ENCODE data around the gene CCDC69. TPM values are rescaled to one million over a fixed set of nuclear protein-coding genes. Genes with fewer than 3 reads are reported as not detected.

CCDC69 gene
- total RNA-seq, 6 experiments from 2014 or later = 0.43 to 1.1 (median 0.71) TPM

GRCh38 chr5:151251001-151251551, 27.2 kb upstream of the CCDC69 start:
- Mint-ChIP-seq H3K4me1 (ENCODE audit: low read depth) (peaks cover 29% of the 10 kb centered on the region), H3K9me3 (no peaks in the 10 kb centered on the region), H3K36me3 (ENCODE audit: low read depth) (no peaks in the 10 kb centered on the region), H3K27me3 (ENCODE audit: insufficient read depth) (peaks cover 12% of the 10 kb centered on the region), H3K27ac (no peak overlapping the region), H3K4me3 (no peak overlapping the region; the same call in 1 of the 2 replicates)
- DNase-seq = no peak
- TF ChIP-seq CTCF (IDR thresholded peaks at IDR 0.05) = no peak

GRCh38 chr5:151250346-151251000, 26.6 kb upstream of the CCDC69 start:
- no peak overlapping the region for H3K27ac Mint-ChIP-seq
- H3K4me1 Mint-ChIP-seq (ENCODE audit: low read depth) = peaks cover 29% of the 10 kb centered on the region
- H3K27me3 Mint-ChIP-seq (ENCODE audit: insufficient read depth) = peaks cover 15% of the 10 kb centered on the region
- H3K4me3 Mint-ChIP-seq = no peak overlapping the region
- no peak for TF ChIP-seq CTCF (IDR thresholded peaks at IDR 0.05)
- DNase-seq = no peak
- H3K9me3 Mint-ChIP-seq = no peaks in the 10 kb centered on the region
- H3K36me3 Mint-ChIP-seq (ENCODE audit: low read depth) = no peaks in the 10 kb centered on the region

- Mint-ChIP-seq H3K36me3 (ENCODE audit: low read depth) (no peaks in the 10 kb centered on the region), H3K27ac (no peak overlapping the region), H3K4me3 (no peak overlapping the region), H3K9me3 (no peaks in the 10 kb centered on the region), H3K27me3 (ENCODE audit: insufficient read depth) (peaks cover 15% of the 10 kb centered on the region), H3K4me1 (ENCODE audit: low read depth) (peaks cover 28% of the 10 kb centered on the region)
- DNase-seq = no peak
- TF ChIP-seq CTCF (IDR thresholded peaks at IDR 0.05) = no peak
These were observed 25.4 kb upstream of the CCDC69 start for GRCh38 chr5:151249281-151249680.

- Mint-ChIP-seq H3K4me3 (no peak overlapping the region), H3K4me1 (ENCODE audit: low read depth) (peaks cover 22% of the 10 kb centered on the region), H3K27ac (no peak overlapping the region), H3K27me3 (ENCODE audit: insufficient read depth) (peaks cover 15% of the 10 kb centered on the region), H3K36me3 (ENCODE audit: low read depth) (no peaks in the 10 kb centered on the region), H3K9me3 (no peaks in the 10 kb centered on the region)
- TF ChIP-seq CTCF (IDR thresholded peaks at IDR 0.05) = no peak
- DNase-seq = no peak
These were observed 24.8 kb upstream of the CCDC69 start for GRCh38 chr5:151248651-151249050.

- Mint-ChIP-seq H3K4me1 (ENCODE audit: low read depth) (peaks cover 2% of the 10 kb centered on the region; the same call in 1 of the 2 replicates), H3K4me3 (no peak overlapping the region), H3K27ac (no peak overlapping the region), H3K27me3 (ENCODE audit: insufficient read depth) (peaks cover 19% of the 10 kb centered on the region), H3K36me3 (ENCODE audit: low read depth) (no peaks in the 10 kb centered on the region), H3K9me3 (no peaks in the 10 kb centered on the region)
- DNase-seq = no peak
- TF ChIP-seq CTCF (IDR thresholded peaks at IDR 0.05) = no peak
These were observed 21.9 kb upstream of the CCDC69 start for GRCh38 chr5:151245680-151246219.

Measured in HFFc6 (cell line).